Lung (tissue), 12 donors: ENCODE data around the gene FBN2. TPM values are rescaled to one million over a fixed set of nuclear protein-coding genes. Genes with fewer than 3 reads are reported as not detected.

Experiments
- ATAC-seq: fragments of 200-7000 bp; cut with Tn5 transposase; one replicate; pipeline ENCODE4 v1.9.1; 2020; ENCODE audit warnings: moderate number of reproducible peaks; ENCODE audit not compliant: insufficient read depth, low FRiP score
- DNase-seq, 3 donors: peaks; one replicate each; pipeline ENCODE4 v3.0.0-alpha.2; 2013 to 2017
- H3K27ac ChIP-seq, 2 donors: one replicate each; pipeline ENCODE4 v1.5.1; 2013; ENCODE audit warnings: mild to moderate bottlenecking in 2 of 2, moderate library complexity in 2 of 2, control low read depth in 1 of 2, inconsistent platforms in 1 of 2, low read depth in 1 of 2, low read length in 1 of 2
- H3K27me3 ChIP-seq, 3 donors: one replicate each; pipeline ENCODE4 v1.5.1; 2013; ENCODE audit warnings: low read length in 2 of 3; ENCODE audit not compliant: control insufficient read depth in 3 of 3, insufficient read depth in 3 of 3
- H3K36me3 ChIP-seq, 4 donors: one replicate each; pipeline ENCODE4 v1.5.1; 2013; ENCODE audit warnings: low read length in 4 of 4, mild to moderate bottlenecking in 1 of 4, moderate library complexity in 1 of 4; ENCODE audit not compliant: control insufficient read depth in 4 of 4, insufficient read depth in 4 of 4
- H3K4me1 ChIP-seq, 5 donors: one replicate each; pipeline ENCODE4 v1.5.1; 2013; ENCODE audit warnings: low read length in 5 of 5, mild to moderate bottlenecking in 2 of 5, moderate library complexity in 1 of 5; ENCODE audit not compliant: control insufficient read depth in 5 of 5, insufficient read depth in 5 of 5
- H3K4me3 ChIP-seq: one replicate; pipeline ENCODE4 v1.5.1; 2013; ENCODE audit warnings: mild to moderate bottlenecking, control low read depth, moderate library complexity
- H3K9ac ChIP-seq, 2 donors: one replicate each; pipeline ENCODE4 v1.5.1; 2013; ENCODE audit warnings: low read length in 2 of 2, control low read depth in 1 of 2; ENCODE audit not compliant: insufficient read depth in 1 of 2
- H3K9me3 ChIP-seq, 4 donors: one replicate each; pipeline ENCODE4 v1.5.1; 2013; ENCODE audit warnings: low read length in 3 of 4, mild to moderate bottlenecking in 1 of 4, moderate library complexity in 1 of 4; ENCODE audit not compliant: control insufficient read depth in 4 of 4, insufficient read depth in 3 of 4
- WGBS, 2 donors: extraction: QIAGEN DNeasy Blood & Tissue Kit; methylation state at CpG; one replicate each; pipeline ENCODE4 v1.1.7; 2013; 5-methylcytosine and 5-hydroxymethylcytosine counted together
- polyA plus RNA-seq, 2 donors: library from polyadenylated mRNA; stranded (reverse); fragments of 200-250 nt; gene quantifications; one replicate each; pipeline ENCODE4 v1.2.1, GENCODE V29; 2013
- total RNA-seq, 2 donors: library from RNA; depleted of rRNA in 1 of 2; stranded (reverse); fragments of >200 nt in 1 of 2; gene quantifications; one replicate each; pipeline ENCODE4 v1.2.1, GENCODE V29; 2014 to 2021
- TF ChIP-seq, protein P1 (sequence below): IDR thresholded peaks from 2 replicates; pipeline ENCODE4 v1.5.1; 2012; ENCODE audit warnings: mild to moderate bottlenecking; ENCODE audit errors: control extremely low read depth, extremely low read depth
- donor health status: control.
- donor health status: control.
- donor health status: Bipolar disorder and iron deficiency.
- donor health status: healthy.
- donor health status: DM: yes; HTN: yes; CAD: no.

FBN2 gene
- total and polyA plus RNA-seq, 4 donors: 0.06 to 13.1 (median 1.1) TPM

DNA sequence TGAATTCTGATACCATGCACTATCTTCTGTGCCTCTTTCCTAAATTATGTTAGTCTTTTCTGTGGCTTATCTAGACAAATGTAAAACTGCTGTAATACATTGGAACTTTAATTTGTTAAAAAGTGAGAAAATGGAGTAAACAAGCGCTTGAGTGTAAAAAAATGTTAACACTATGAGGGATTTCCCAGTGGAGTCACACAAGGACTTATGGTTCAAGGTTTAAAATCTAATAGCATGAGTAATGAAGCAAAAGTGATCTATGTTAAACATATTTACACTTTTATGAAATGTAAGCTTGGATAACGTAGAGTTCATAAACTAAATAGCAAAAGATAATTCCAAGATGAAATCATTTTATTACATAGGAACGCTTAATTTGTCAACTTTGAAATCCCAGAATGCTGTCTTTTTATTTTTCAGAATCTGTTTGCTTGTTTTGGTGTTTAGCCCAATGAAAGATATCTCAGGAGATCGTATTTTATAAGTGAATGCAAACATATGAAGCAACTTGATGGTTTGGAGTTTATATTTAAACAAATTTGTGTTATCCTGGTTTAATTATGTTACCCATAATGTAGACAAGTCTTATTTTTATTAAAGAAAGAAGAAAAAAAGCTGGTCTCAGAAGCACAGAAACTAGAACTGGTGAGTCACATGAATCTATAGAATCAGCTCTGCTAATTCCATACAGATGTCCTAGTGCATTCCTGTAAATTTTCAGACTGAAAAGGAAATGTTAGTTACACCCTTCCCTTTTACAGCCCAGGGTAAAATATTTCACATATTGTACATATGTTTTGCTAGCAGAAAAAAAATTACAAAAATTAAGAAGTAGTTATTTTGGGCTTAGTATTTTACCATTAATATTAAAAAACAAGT is 34.2 kb upstream of the FBN2 start:
- Histone ChIP-seq H3K9me3 (peaks cover 0 to 2% (median 0%) of the 10 kb centered on the region in 4 donors), H3K4me1 (no peaks in the 10 kb centered on the region), H3K36me3 (no peaks in the 10 kb centered on the region), H3K27ac (no peak overlapping the region), H3K4me3 (no peak overlapping the region), H3K27me3 (no peaks in the 10 kb centered on the region), H3K9ac (no peak overlapping the region)
- TF ChIP-seq, protein P1, sequence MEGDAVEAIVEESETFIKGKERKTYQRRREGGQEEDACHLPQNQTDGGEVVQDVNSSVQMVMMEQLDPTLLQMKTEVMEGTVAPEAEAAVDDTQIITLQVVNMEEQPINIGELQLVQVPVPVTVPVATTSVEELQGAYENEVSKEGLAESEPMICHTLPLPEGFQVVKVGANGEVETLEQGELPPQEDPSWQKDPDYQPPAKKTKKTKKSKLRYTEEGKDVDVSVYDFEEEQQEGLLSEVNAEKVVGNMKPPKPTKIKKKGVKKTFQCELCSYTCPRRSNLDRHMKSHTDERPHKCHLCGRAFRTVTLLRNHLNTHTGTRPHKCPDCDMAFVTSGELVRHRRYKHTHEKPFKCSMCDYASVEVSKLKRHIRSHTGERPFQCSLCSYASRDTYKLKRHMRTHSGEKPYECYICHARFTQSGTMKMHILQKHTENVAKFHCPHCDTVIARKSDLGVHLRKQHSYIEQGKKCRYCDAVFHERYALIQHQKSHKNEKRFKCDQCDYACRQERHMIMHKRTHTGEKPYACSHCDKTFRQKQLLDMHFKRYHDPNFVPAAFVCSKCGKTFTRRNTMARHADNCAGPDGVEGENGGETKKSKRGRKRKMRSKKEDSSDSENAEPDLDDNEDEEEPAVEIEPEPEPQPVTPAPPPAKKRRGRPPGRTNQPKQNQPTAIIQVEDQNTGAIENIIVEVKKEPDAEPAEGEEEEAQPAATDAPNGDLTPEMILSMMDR: no peak
- ATAC-seq (no peak), DNase-seq (no peak)
- WGBS, 2 donors: 89 to 93% methylated on average over 4 of the region's 4 CpGs

DNA sequence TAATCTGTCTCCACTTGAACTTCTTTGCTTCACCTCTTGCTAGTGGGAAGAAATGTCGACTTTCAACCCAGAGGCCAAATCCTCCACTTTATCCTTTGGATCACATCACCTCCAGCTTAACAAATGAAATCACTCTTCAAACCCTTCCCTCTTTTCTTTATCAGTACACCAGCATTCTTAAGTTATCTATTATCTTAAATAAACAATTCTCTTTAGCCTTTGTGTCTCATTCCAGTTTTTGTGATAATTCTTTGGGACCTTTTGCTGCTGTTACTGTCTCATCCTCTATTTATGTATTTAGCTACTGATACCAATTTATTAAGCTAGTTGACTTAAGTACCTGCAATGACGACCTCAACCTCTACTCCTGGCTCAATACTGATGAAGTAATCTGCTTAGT is 28.1 kb upstream of the FBN2 start:
- no peak for DNase-seq
- Histone ChIP-seq H3K4me3 (no peak overlapping the region), H3K27ac (no peak overlapping the region), H3K27me3 (no peaks in the 10 kb centered on the region), H3K4me1 (no peaks in the 10 kb centered on the region), H3K9me3 (no peaks in the 10 kb centered on the region), H3K36me3 (no peaks in the 10 kb centered on the region), H3K9ac (no peak overlapping the region)
- 38 to 78% methylated on average over 2 of the region's 2 CpGs for WGBS, 2 donors
- no peak for ATAC-seq
- TF ChIP-seq, protein P1: no peak

DNA sequence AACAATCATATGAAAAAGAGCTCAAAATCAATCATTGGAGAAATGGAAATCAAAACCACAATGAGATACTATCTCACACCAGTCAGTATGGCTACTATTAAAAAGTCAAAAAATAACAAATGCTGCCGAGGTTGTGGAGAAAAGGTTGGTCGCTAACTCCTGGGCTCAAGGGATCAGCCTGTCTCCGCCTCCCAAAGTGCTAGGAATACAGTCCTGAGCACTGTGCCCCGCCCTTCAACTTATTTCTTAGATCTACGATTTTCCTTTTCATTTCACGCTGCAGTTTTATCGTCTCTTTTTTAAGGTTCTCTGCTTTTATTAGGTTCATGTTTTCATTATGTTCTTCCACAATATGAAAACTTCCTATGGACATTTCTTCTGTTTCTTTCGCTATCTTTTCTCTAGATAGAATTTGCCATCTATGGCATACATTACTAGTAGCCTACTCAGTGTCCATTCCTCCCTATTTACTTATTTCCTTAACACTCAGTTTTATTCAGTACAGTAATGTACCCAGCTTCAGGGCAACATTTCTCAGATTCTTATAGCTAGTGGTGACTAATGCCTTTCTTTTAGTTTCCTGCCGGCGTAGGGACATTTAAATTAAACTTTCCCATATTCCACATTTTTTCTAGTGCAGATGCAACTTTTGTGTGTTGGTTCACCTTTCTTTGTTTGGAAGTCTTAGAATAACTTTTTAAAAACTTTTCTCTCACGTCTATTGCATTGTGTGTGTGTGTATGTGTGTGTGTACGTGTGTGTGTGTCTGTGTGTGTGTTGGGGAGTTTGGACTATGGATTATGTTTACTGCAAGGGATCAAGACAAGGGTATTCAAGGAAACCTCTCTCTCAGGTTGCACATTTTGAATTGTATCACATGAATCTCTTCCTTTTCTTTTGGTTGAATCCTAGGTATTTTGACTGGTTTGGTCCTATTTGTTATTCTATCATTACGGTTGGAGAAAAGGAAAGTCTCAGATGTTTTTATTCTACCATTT is 21.6 kb upstream of the FBN2 start:
- no peak overlapping the region for H3K9ac ChIP-seq
- whole genome bisulfite sequencing, 2 donors: 91 to 93% methylated on average over 13 of the region's 13 CpGs
- DNase-seq: no peak
- no peaks in the 10 kb centered on the region for H3K27me3 ChIP-seq
- H3K27ac ChIP-seq: no peak overlapping the region
- H3K9me3 ChIP-seq: peaks cover 0 to 1% (median 0%) of the 10 kb centered on the region in 4 donors
- no peak overlapping the region for H3K4me3 ChIP-seq
- ATAC-seq: no peak
- H3K36me3 ChIP-seq: no peaks in the 10 kb centered on the region
- TF ChIP-seq, protein P1: no peak
- H3K4me1 ChIP-seq: no peaks in the 10 kb centered on the region
